HL-60 (cell line): ENCODE data around the gene SHLD1.
A peak's percentile ranks its signal among the peaks of the same experiment; 100 is the strongest.

Experiments
- DNase-seq, 2 experiments: peaks; one replicate each; pipeline ENCODE4 v3.0.0-alpha.2; 2010 to 2020; ENCODE audit warnings: low read depth in 1 of 2, low spot score in 1 of 2
- H3K27ac ChIP-seq: fragments of 250-450 bp; sonication (Bioruptor Pico); replicated peaks from 2 replicates; pipeline ENCODE4 v1.5.1; 2020; ENCODE audit warnings: mild to moderate bottlenecking, moderate library complexity
- H3K27me3 ChIP-seq: fragments of 250-450 bp; sonication (Bioruptor Pico); 2 replicates; pipeline ENCODE4 v1.5.1; 2021; ENCODE audit warnings: mild to moderate bottlenecking, moderate library complexity; ENCODE audit not compliant: insufficient read depth, poor library complexity, severe bottlenecking
- H3K4me3 ChIP-seq: replicated peaks from 2 replicates; pipeline ENCODE4 v1.5.1; 2011; ENCODE audit warnings: mild to moderate bottlenecking, control low read depth, low read length; ENCODE audit not compliant: insufficient read depth
- CTCF ChIP-seq: IDR thresholded peaks from one replicate; pipeline ENCODE4 v1.5.1; 2011; ENCODE audit warnings: low read length, control low read depth, inconsistent platforms; ENCODE audit not compliant: insufficient read depth
- GABPA ChIP-seq: IDR thresholded peaks from 2 replicates; pipeline ENCODE4 v1.6.1; 2012; ENCODE audit warnings: low read depth
- POLR2AphosphoS5 ChIP-seq: IDR thresholded peaks from 2 replicates; pipeline ENCODE4 v1.6.1; 2012; ENCODE audit warnings: low read depth
- REST ChIP-seq: IDR thresholded peaks from 2 replicates; pipeline ENCODE4 v1.6.1; 2012; ENCODE audit warnings: low read depth; ENCODE audit not compliant: insufficient replicate concordance
- SPI1 ChIP-seq: IDR thresholded peaks from 2 replicates; pipeline ENCODE4 v1.6.1; 2012; ENCODE audit warnings: low read depth, mild to moderate bottlenecking, borderline replicate concordance

Gene SHLD1

GRCh38 chr20:5770987-5771318 is 20.8 kb downstream of the SHLD1 start:
- Histone ChIP-seq H3K27me3 (no peaks in the 10 kb centered on the region), H3K27ac (peak overlapping the region; percentile 56; the same call in 1 of the 2 replicates), H3K4me3 (no peak overlapping the region)
- no peak for DNase-seq
- TF ChIP-seq POLR2AphosphoS5 (no peak), CTCF (no peak), GABPA (no peak), REST (no peak), SPI1 (no peak)

- no peak for DNase-seq
- no peak for TF ChIP-seq GABPA
- TF ChIP-seq REST, result no peak
- TF ChIP-seq POLR2AphosphoS5, result no peak
- no peak for TF ChIP-seq CTCF
- TF ChIP-seq SPI1, result no peak
- H3K27me3 ChIP-seq, result no peaks in the 10 kb centered on the region
- no peak overlapping the region for H3K27ac ChIP-seq
- no peak overlapping the region for H3K4me3 ChIP-seq
Measured at GRCh38 chr20:5772704-5773103, 22.5 kb downstream of the SHLD1 start.

GRCh38 chr20:5773589-5773988 is 23.4 kb downstream of the SHLD1 start:
- no peak overlapping the region for H3K27ac ChIP-seq
- no peak for DNase-seq
- TF ChIP-seq SPI1, result no peak
- TF ChIP-seq POLR2AphosphoS5, result no peak
- no peak for TF ChIP-seq GABPA
- TF ChIP-seq CTCF, result no peak
- TF ChIP-seq REST, result no peak
- H3K4me3 ChIP-seq, result no peak overlapping the region
- H3K27me3 ChIP-seq, result no peaks in the 10 kb centered on the region
